Measurements from ENCODE around the gene TOR2A.

- TF ChIP-seq ZFX (IDR thresholded peaks at IDR 0.05; ENCODE audit: borderline replicate concordance) (no peak), CTCF (IDR thresholded peaks at IDR 0.05) (no peak; the same call in none of the 2 replicates)
Measured at GRCh38 chr9:127734247-127734746, 797 bp downstream of the TOR2A start.

All from 22Rv1 (cell line).